Epithelial cell of proximal tubule (primary cell): Measurements from ENCODE around the gene HSPA4L. TPM values are rescaled to one million over a fixed set of nuclear protein-coding genes. Genes with fewer than 3 reads are reported as not detected.

ENCODE experiments used
- DNase-seq: peaks from one replicate; pipeline ENCODE4 v3.0.0-alpha.2; 2011; ENCODE audit warnings: low read depth
- H3K4me3 ChIP-seq: 2 replicates; pipeline ENCODE4 v1.5.1; 2011; ENCODE audit warnings: low read depth, mild to moderate bottlenecking, low read length
- CTCF ChIP-seq: conservative IDR thresholded peaks from 2 replicates; pipeline ENCODE4 v1.5.1; 2012; ENCODE audit warnings: low read depth, mild to moderate bottlenecking, low read length
- total RNA-seq: library from RNA; depleted of rRNA; stranded (reverse); fragments of >200 nt; gene quantifications from 2 replicates; pipeline ENCODE4 v1.2.3, GENCODE V29; 2015

HSPA4L gene
- total RNA-seq, 1 donor from 2014 or later, result 12.6 TPM

GRCh38 chr4:127748957-127749356, 33.2 kb upstream of the HSPA4L start:
- no peak for DNase-seq
- TF ChIP-seq CTCF, result no peak
- H3K4me3 ChIP-seq, result no peak overlapping the region

DNA sequence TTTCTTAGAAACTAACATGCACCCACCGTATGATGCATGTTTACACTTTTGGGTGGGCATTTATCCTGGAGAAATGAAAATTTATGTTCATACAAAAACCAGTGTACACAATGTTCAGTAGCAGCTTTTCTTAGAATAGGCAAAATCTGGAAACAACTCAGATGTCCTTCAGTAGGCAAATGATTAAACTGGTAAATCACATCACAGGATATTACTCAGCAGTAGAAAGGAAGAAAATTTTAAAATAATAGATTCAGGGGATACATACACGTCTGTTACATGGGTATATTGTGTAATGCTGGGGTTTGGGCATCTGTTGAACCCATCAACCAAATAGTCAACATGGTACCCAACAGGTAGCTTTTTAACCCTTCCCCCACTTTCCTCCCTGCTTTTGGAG, 25.2 kb upstream of the HSPA4L start:
- DNase-seq, result no peak
- no peak overlapping the region for H3K4me3 ChIP-seq
- TF ChIP-seq CTCF, result no peak

- DNase-seq, result no peak
- H3K4me3 ChIP-seq, result no peak overlapping the region
- no peak for TF ChIP-seq CTCF
Measured at GRCh38 chr4:127759228-127759820, 22.8 kb upstream of the HSPA4L start.

GRCh38 chr4:127759893-127760292, 22.2 kb upstream of the HSPA4L start:
- no peak for DNase-seq
- TF ChIP-seq CTCF, result no peak
- no peak overlapping the region for H3K4me3 ChIP-seq

DNA sequence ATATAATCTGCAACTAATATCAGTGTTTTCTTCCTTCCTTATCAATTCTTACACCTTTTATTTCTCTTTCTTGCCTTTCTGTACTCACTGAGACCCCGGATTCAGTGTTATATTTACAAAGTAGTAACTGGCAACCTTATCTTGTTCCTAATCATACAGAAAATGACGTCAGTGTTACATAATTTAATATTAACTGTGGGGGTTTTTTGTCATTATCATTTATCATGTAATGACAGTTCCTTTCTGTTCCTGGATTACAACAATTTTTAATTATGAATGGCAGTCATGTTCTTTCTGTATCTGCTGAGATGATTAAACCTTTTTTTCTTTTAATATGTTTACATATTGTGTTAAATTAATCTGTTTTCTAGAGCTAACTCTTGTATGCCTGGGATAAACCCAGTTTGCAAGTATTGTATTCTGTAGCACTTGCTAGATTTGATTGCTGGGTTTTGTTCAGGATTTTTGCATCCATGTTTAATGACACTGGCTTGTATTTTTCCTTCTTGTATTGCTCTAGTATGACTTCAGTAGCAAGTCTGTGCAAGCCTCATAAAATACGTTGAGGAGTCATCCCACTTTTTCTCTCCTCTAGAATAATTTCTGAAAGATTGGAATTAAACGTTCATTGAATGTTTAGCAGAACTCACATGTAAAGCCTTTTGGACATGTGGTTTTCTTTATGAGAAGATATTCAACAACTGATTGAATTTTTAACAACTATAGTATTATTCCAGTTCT, 10.4 kb upstream of the HSPA4L start:
- no peak overlapping the region for H3K4me3 ChIP-seq
- no peak for DNase-seq
- TF ChIP-seq CTCF, result no peak

GRCh38 chr4:127772769-127773671, 9.1 kb upstream of the HSPA4L start:
- TF ChIP-seq CTCF, result no peak
- H3K4me3 ChIP-seq, result no peak overlapping the region

More at GRCh38 chr4:127772769-127773671, 9.1 kb upstream of the HSPA4L start:
- no peak for DNase-seq
